PC-9 (cell line): Measurements from ENCODE around the gene PDLIM7.

Source experiments
- EZH2 ChIP-seq: fragments of 200-600 bp; sonication (generic); IDR thresholded peaks from 2 replicates; pipeline ENCODE4 v1.8.0; 2017; ENCODE audit warnings: antibody characterized with exemption, low read depth
- TF ChIP-seq, protein P1 (sequence below): fragments of 200-600 bp; sonication (generic); conservative IDR thresholded peaks from 2 replicates; pipeline ENCODE4 v1.6.1; 2017; ENCODE audit warnings: mixed run types, antibody characterized with exemption, mild to moderate bottlenecking, moderate library complexity

DNA sequence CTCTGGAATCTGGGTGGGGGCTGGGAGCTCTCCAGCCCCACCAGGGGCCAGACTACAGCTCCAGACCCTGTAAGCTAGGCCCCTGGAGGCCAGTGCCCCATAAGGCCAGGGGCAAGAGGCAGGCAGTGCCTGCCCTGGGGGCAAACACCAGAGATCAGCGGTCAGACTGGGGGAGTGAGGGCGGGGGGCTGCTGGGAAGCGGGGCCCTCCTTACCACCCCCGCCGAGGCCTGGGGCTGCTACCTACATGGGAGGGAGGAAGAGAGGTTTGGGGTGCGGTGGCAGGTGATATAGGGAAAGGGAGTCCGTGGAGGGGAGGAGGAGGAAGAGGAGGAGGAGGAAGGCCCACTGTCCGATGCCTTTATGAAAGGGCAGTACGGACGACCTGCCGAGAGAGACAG lies 38.0 kb downstream of the PDLIM7 start:
- TF ChIP-seq, protein P1, sequence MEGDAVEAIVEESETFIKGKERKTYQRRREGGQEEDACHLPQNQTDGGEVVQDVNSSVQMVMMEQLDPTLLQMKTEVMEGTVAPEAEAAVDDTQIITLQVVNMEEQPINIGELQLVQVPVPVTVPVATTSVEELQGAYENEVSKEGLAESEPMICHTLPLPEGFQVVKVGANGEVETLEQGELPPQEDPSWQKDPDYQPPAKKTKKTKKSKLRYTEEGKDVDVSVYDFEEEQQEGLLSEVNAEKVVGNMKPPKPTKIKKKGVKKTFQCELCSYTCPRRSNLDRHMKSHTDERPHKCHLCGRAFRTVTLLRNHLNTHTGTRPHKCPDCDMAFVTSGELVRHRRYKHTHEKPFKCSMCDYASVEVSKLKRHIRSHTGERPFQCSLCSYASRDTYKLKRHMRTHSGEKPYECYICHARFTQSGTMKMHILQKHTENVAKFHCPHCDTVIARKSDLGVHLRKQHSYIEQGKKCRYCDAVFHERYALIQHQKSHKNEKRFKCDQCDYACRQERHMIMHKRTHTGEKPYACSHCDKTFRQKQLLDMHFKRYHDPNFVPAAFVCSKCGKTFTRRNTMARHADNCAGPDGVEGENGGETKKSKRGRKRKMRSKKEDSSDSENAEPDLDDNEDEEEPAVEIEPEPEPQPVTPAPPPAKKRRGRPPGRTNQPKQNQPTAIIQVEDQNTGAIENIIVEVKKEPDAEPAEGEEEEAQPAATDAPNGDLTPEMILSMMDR: no peak
- no peak for TF ChIP-seq EZH2
